ENCODE measurements around the gene EPC1.
"Not testable (repeated sequence)": the region's sequence is repeated elsewhere in the genome, so short reads cannot be mapped to it uniquely, and the experiment has no call there.

The EPC1 gene

GRCh38 chr10:32229788-32230187 is 117.2 kb downstream of the EPC1 start:
- not testable (repeated sequence) for H3K27me3 Mint-ChIP-seq; H3K4me3 Mint-ChIP-seq; H3K4me1 Mint-ChIP-seq (ENCODE audit: low read depth); H3K9me3 Mint-ChIP-seq; H3K27ac Mint-ChIP-seq; DNase-seq; H3K36me3 Mint-ChIP-seq (ENCODE audit: low read depth)

- Mint-ChIP-seq H3K36me3 (ENCODE audit: low read depth) (no peaks in the 10 kb centered on the region), H3K9me3 (peaks cover under 1% of the 10 kb centered on the region), H3K4me1 (ENCODE audit: low read depth) (peaks cover 2% of the 10 kb centered on the region), H3K27ac (no peak overlapping the region), H3K27me3 (no peaks in the 10 kb centered on the region), H3K4me3 (no peak overlapping the region)
- no peak for DNase-seq
These were observed 117.8 kb downstream of the EPC1 start for GRCh38 chr10:32229170-32229569.

GRCh38 chr10:32227802-32228201 is 119.2 kb downstream of the EPC1 start:
- H3K9me3 Mint-ChIP-seq: peaks cover 2% of the 10 kb centered on the region

GRCh38 chr10:32226624-32227023 is 120.3 kb downstream of the EPC1 start:
- DNase-seq: no peak
- H3K36me3 Mint-ChIP-seq (ENCODE audit: low read depth): no peaks in the 10 kb centered on the region
- H3K27ac Mint-ChIP-seq: no peak overlapping the region
- H3K9me3 Mint-ChIP-seq: peaks cover 8% of the 10 kb centered on the region
- peaks cover 2% of the 10 kb centered on the region for H3K4me1 Mint-ChIP-seq (ENCODE audit: low read depth)
- H3K27me3 Mint-ChIP-seq: no peaks in the 10 kb centered on the region
- H3K4me3 Mint-ChIP-seq: no peak overlapping the region

More at GRCh38 chr10:32227802-32228201, 119.2 kb downstream of the EPC1 start:
- Mint-ChIP-seq H3K36me3 (ENCODE audit: low read depth) (no peaks in the 10 kb centered on the region), H3K27me3 (no peaks in the 10 kb centered on the region), H3K4me1 (ENCODE audit: low read depth) (peaks cover 2% of the 10 kb centered on the region), H3K4me3 (no peak overlapping the region), H3K27ac (no peak overlapping the region)
- DNase-seq: no peak

GRCh38 chr10:32225976-32226375 is 121.0 kb downstream of the EPC1 start:
- Mint-ChIP-seq H3K27me3 (no peaks in the 10 kb centered on the region), H3K4me1 (ENCODE audit: low read depth) (peaks cover 2% of the 10 kb centered on the region), H3K4me3 (no peak overlapping the region), H3K36me3 (ENCODE audit: low read depth) (no peaks in the 10 kb centered on the region), H3K27ac (no peak overlapping the region), H3K9me3 (peaks cover 8% of the 10 kb centered on the region)
- DNase-seq: no peak

GRCh38 chr10:32222376-32222775 is 124.6 kb downstream of the EPC1 start:
- H3K9me3 Mint-ChIP-seq: peaks cover 20% of the 10 kb centered on the region
- not testable (repeated sequence) for H3K36me3 Mint-ChIP-seq (ENCODE audit: low read depth); H3K4me1 Mint-ChIP-seq (ENCODE audit: low read depth); H3K4me3 Mint-ChIP-seq; H3K27ac Mint-ChIP-seq; DNase-seq; H3K27me3 Mint-ChIP-seq

GRCh38 chr10:32219156-32219555 is 127.8 kb downstream of the EPC1 start:
- DNase-seq; H3K27me3 Mint-ChIP-seq; H3K4me3 Mint-ChIP-seq; H3K4me1 Mint-ChIP-seq (ENCODE audit: low read depth); H3K36me3 Mint-ChIP-seq (ENCODE audit: low read depth); H3K27ac Mint-ChIP-seq: not testable (repeated sequence)
- H3K9me3 Mint-ChIP-seq: peaks cover 20% of the 10 kb centered on the region

GRCh38 chr10:32218206-32219044 is 128.5 kb downstream of the EPC1 start:
- peaks cover 20% of the 10 kb centered on the region for H3K9me3 Mint-ChIP-seq
- H3K36me3 Mint-ChIP-seq (ENCODE audit: low read depth); H3K27ac Mint-ChIP-seq: not testable (repeated sequence)

More at GRCh38 chr10:32218206-32219044, 128.5 kb downstream of the EPC1 start:
- H3K4me1 Mint-ChIP-seq (ENCODE audit: low read depth); DNase-seq; H3K4me3 Mint-ChIP-seq: not testable (repeated sequence)
- H3K27me3 Mint-ChIP-seq: peaks cover 13% of the 10 kb centered on the region
